ENCODE data around the gene TRIP6. TPM values are rescaled to one million over a fixed set of nuclear protein-coding genes. Genes with fewer than 3 reads are reported as not detected.

The TRIP6 gene
- total and polyA plus RNA-seq, 2 donors (not counting 1 experiment from before 2014, with no cell fraction given) = 6.8 to 13.8 TPM

DNA sequence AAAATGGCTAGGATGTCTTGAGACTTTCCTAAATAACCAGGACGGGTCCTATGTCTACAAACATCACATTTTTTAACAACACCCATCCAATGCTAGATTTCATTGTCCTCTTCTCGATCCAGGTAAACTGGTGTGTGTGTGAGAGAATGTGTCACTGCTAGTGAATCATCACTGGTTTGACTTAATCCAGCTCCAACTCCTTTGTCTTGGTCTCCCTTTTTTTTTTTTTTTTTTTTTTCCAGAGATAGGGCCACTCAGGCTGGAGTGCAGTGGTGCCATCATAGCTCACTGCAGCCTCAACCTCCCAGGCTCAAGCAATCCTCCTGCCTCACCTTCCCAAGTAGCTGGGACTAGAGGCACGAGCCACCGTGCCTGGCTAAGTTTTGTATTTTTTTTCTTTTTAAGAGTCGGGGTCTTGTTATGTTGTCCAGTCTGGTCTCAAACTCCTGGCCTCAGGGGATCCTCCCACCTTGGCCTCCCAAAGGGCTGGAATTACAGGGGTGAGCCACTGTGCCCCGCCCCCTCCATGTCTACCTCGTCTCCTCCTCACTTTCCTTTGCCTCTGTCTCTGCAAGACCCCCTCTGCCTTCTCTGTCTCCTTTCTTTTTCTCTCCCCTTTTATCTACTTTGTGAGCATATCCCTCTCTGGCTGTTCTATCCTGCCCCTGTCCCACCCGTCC is 24.5 kb downstream of the TRIP6 start:
- DNase-seq = no peak
- intact Hi-C loops (cut with micrococcal nuclease) = loop anchor here (10.0 kb wide), 1 partner anchor 253 kb away; no protein-coding TSS in a partner anchor
- Histone ChIP-seq H3K4me3 (ENCODE audit: control extremely low read depth in 1 of 5, extremely low read depth in 1 of 5, insufficient read depth in 1 of 5, low read depth in 2 of 5, low read length in 4 of 5) (no peak overlapping the region), H3K4me1 (ENCODE audit: control insufficient read depth in 2 of 2, insufficient read depth in 2 of 2, low read length in 2 of 2) (peaks cover 53 to 57% of the 10 kb centered on the region in 2 donors), H3K36me3 (replicated peaks in 1 of 2; ENCODE audit: control extremely low read depth in 1 of 2, control insufficient read depth in 1 of 2, extremely low read depth in 1 of 2, insufficient read depth in 2 of 2, low read length in 1 of 2) (peaks cover 0 to 13% of the 10 kb centered on the region in 2 experiments), H2AFZ (ENCODE audit: insufficient read depth, low read depth, low read length, poor library complexity, severe bottlenecking) (no peak overlapping the region), H4K20me1 (ENCODE audit: control insufficient read depth, insufficient read depth, low read length, poor library complexity, severe bottlenecking) (peaks cover 14% of the 10 kb centered on the region), H3K27me3 (replicated peaks in 1 of 4; ENCODE audit: control extremely low read depth in 1 of 4, control insufficient read depth in 3 of 4, insufficient read depth in 4 of 4, low read length in 3 of 4) (peaks cover 0 to 60% (median 22%) of the 10 kb centered on the region in 4 experiments), H3K79me2 (ENCODE audit: control insufficient read depth, insufficient read depth, low read length) (peaks cover 14% of the 10 kb centered on the region), H3K27ac (ENCODE audit: low read length in 2 of 2) (no peak overlapping the region), H3K4me2 (replicated peaks; ENCODE audit: low read depth, low read length, poor library complexity, severe bottlenecking) (no peak overlapping the region), H3K9ac (ENCODE audit: low read length) (no peak overlapping the region), H3K9me3 (ENCODE audit: control extremely low read depth in 1 of 3, control insufficient read depth in 2 of 3, insufficient read depth in 1 of 3, low read length in 2 of 3) (peaks cover 0 to 27% (median 0%) of the 10 kb centered on the region in 3 donors)
- POLR2A ChIA-PET = interaction anchor here (0.6 kb wide), 1 partner anchor 1367 kb away, joined by 3 read pairs; no protein-coding TSS in a partner anchor
- H3K27me3 Mint-ChIP-seq = peaks cover 29% of the 10 kb centered on the region
- no peaks in the 10 kb centered on the region for H3K9me3 Mint-ChIP-seq (ENCODE audit: insufficient read depth)
- WGBS (ENCODE audit: insufficient coverage) = 89% methylated on average over 3 of the region's 8 CpGs
- H3K4me3 Mint-ChIP-seq = peak overlapping the region; percentile 64
- TF ChIP-seq, protein P1, sequence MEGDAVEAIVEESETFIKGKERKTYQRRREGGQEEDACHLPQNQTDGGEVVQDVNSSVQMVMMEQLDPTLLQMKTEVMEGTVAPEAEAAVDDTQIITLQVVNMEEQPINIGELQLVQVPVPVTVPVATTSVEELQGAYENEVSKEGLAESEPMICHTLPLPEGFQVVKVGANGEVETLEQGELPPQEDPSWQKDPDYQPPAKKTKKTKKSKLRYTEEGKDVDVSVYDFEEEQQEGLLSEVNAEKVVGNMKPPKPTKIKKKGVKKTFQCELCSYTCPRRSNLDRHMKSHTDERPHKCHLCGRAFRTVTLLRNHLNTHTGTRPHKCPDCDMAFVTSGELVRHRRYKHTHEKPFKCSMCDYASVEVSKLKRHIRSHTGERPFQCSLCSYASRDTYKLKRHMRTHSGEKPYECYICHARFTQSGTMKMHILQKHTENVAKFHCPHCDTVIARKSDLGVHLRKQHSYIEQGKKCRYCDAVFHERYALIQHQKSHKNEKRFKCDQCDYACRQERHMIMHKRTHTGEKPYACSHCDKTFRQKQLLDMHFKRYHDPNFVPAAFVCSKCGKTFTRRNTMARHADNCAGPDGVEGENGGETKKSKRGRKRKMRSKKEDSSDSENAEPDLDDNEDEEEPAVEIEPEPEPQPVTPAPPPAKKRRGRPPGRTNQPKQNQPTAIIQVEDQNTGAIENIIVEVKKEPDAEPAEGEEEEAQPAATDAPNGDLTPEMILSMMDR (IDR thresholded peaks at IDR 0.05) = no peak
- H3K4me1 Mint-ChIP-seq = peaks cover 42% of the 10 kb centered on the region
- peak overlapping the region; percentile 47 for H3K27ac Mint-ChIP-seq
- no peak for ATAC-seq (ENCODE audit: low read depth)
- CTCF ChIA-PET = interaction anchor here (0.7 to 1.3 kb wide), 4 partner anchors 9 to 185 kb away, joined by 3 to 6 read pairs (median 4); no protein-coding TSS in a partner anchor

All from B cell (primary cell).